Neural cell (in vitro differentiated cells): Measurements from ENCODE around the gene SERPINB10. TPM values are rescaled to one million over a fixed set of nuclear protein-coding genes. Genes with fewer than 3 reads are reported as not detected.

ENCODE experiments used
- H2AFZ ChIP-seq: fragments of 200-600, 300-800 bp; sonication (generic), shearing (Covaris generic); 2 replicates; pipeline ENCODE4 v1.6.0; 2014; ENCODE audit warnings: low read depth, mild to moderate bottlenecking, antibody characterized with exemption, low read length, moderate library complexity
- H3F3A ChIP-seq: fragments of 200-600 bp; shearing (Covaris generic); 2 replicates; pipeline ENCODE4 v1.6.1; 2016; ENCODE audit warnings: mild to moderate bottlenecking, moderate library complexity, mixed read lengths, antibody characterized with exemption, low read length; ENCODE audit not compliant: insufficient read depth, poor library complexity, severe bottlenecking
- H3K27ac ChIP-seq: fragments of 200-600, 300-800 bp; sonication (generic), shearing (Covaris generic); 2 replicates; pipeline ENCODE4 v1.5.1; 2014; ENCODE audit warnings: mild to moderate bottlenecking, low read length, moderate library complexity
- H3K27me3 ChIP-seq: fragments of 300-800, 200-600 bp; sonication (generic), shearing (Covaris generic); 2 replicates; pipeline ENCODE4 v1.6.0; 2014; ENCODE audit warnings: mild to moderate bottlenecking, low read depth, low read length, moderate library complexity; ENCODE audit not compliant: insufficient read depth
- H3K36me3 ChIP-seq: fragments of 300-800, 200-600 bp; sonication (generic), shearing (Covaris generic); 2 replicates; pipeline ENCODE4 v1.5.1; 2014; ENCODE audit warnings: mild to moderate bottlenecking, antibody characterized with exemption, low read length, moderate library complexity; ENCODE audit not compliant: insufficient read depth
- H3K4me2 ChIP-seq: fragments of 300-800, 200-600 bp; sonication (generic), shearing (Covaris generic); 2 replicates; pipeline ENCODE4 v1.6.0; 2014; ENCODE audit warnings: mild to moderate bottlenecking, low read length
- H3K4me3 ChIP-seq: fragments of 300-800, 200-600 bp; sonication (generic), shearing (Covaris generic); 2 replicates; pipeline ENCODE4 v1.5.1; 2014; ENCODE audit warnings: mild to moderate bottlenecking, low read length, moderate library complexity
- H3K79me2 ChIP-seq: fragments of 200-600 bp; shearing (Covaris generic); replicated peaks from 2 replicates; pipeline ENCODE4 v1.6.0; 2014; ENCODE audit warnings: mild to moderate bottlenecking, low read length, moderate library complexity; ENCODE audit not compliant: insufficient read depth
- H3K9ac ChIP-seq: fragments of 300-800, 200-600 bp; sonication (generic), shearing (Covaris generic); 2 replicates; pipeline ENCODE4 v1.6.1; 2016; ENCODE audit warnings: mild to moderate bottlenecking, low read length, mixed read lengths
- H3K9me2 ChIP-seq: fragments of 200-600 bp; shearing (Covaris generic); 2 replicates; pipeline ENCODE4 v1.6.1; 2016; ENCODE audit warnings: mild to moderate bottlenecking, low read length, mixed read lengths; ENCODE audit not compliant: insufficient read depth
- H3K9me3 ChIP-seq: fragments of 200-600, 300-800 bp; sonication (generic), shearing (Covaris generic); 2 replicates; pipeline ENCODE4 v1.6.1; 2016; ENCODE audit warnings: mild to moderate bottlenecking, mixed run types, low read length, moderate library complexity, mixed read lengths
- H4K20me1 ChIP-seq: fragments of 200-600 bp; shearing (Covaris generic); 2 replicates; pipeline ENCODE4 v1.6.1; 2016; ENCODE audit warnings: mild to moderate bottlenecking, mixed run types; ENCODE audit not compliant: insufficient read depth
- CTCF ChIP-seq: fragments of 450-650 bp; IDR thresholded peaks from 2 replicates; pipeline ENCODE4 v1.5.1; 2014; ENCODE audit warnings: antibody characterized with exemption, mild to moderate bottlenecking, moderate library complexity; ENCODE audit not compliant: poor library complexity, severe bottlenecking
- EP300 ChIP-seq: fragments of 450-650 bp; conservative IDR thresholded peaks from 2 replicates; pipeline ENCODE4 v1.6.1; 2014; ENCODE audit warnings: antibody characterized with exemption, mild to moderate bottlenecking, moderate library complexity; ENCODE audit not compliant: poor library complexity, severe bottlenecking
- EZH2 ChIP-seq: fragments of 200-600, 300-800 bp; shearing (Covaris generic), sonication (generic); IDR thresholded peaks from 2 replicates; pipeline ENCODE4 v1.6.1; 2014; ENCODE audit warnings: antibody characterized with exemption, low read length, borderline replicate concordance, mild to moderate bottlenecking; ENCODE audit not compliant: insufficient read depth, poor library complexity, severe bottlenecking
- MXI1 ChIP-seq: fragments of 450-650 bp; conservative IDR thresholded peaks from 2 replicates; pipeline ENCODE4 v1.6.1; 2014; ENCODE audit warnings: antibody characterized with exemption, mild to moderate bottlenecking; ENCODE audit not compliant: poor library complexity, severe bottlenecking
- POLR2AphosphoS5 ChIP-seq: IDR thresholded peaks from 2 replicates; pipeline ENCODE4 v1.6.1; 2012
- RAD21 ChIP-seq: fragments of 450-650 bp; conservative IDR thresholded peaks from 2 replicates; pipeline ENCODE4 v1.6.1; 2014; ENCODE audit warnings: antibody characterized with exemption, mild to moderate bottlenecking, moderate library complexity
- REST ChIP-seq: IDR thresholded peaks from 2 replicates; pipeline ENCODE4 v1.6.1; 2012; ENCODE audit warnings: borderline replicate concordance
- SMC3 ChIP-seq: fragments of 450-650 bp; conservative IDR thresholded peaks from 2 replicates; pipeline ENCODE4 v1.6.1; 2014; ENCODE audit warnings: antibody characterized with exemption, mild to moderate bottlenecking, moderate library complexity; ENCODE audit not compliant: poor library complexity
- TAF1 ChIP-seq: IDR thresholded peaks from 2 replicates; pipeline ENCODE4 v1.6.1; 2012; ENCODE audit warnings: low read depth
- polyA plus RNA-seq: library from polyadenylated mRNA; depleted of rRNA; stranded (reverse); fragments of >200 nt; gene quantifications from 2 replicates; pipeline ENCODE4 v1.2.3, GENCODE V29; 2014

The SERPINB10 gene
- polyA plus RNA-seq, 1 donor from 2014 or later = not detected

DNA sequence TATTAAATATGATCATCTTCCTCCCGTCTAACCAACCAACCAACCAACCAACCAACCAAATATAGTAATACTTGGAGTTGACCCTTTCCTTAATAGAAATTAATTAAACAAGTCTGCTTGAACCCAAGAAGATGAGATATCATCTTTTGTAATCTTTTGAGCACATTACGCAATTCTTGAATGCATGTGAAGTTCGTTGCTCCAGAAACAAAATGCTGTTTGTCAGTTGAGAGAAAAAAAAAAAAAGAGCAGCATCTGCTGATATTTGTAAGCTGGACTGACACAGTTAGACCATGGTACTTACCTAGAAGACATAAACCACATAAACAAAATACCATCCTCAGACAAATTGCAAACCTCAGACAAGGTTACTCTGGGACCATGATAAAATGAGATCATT, 29.4 kb upstream of the SERPINB10 start:
- Histone ChIP-seq H3F3A (no peaks in the 10 kb centered on the region), H3K4me3 (no peak overlapping the region), H2AFZ (no peak overlapping the region), H3K9me3 (no peaks in the 10 kb centered on the region), H4K20me1 (no peaks in the 10 kb centered on the region), H3K4me2 (no peak overlapping the region), H3K27me3 (no peaks in the 10 kb centered on the region), H3K9me2 (no peaks in the 10 kb centered on the region), H3K9ac (no peak overlapping the region), H3K79me2 (no peaks in the 10 kb centered on the region), H3K36me3 (no peaks in the 10 kb centered on the region), H3K27ac (no peak overlapping the region)
- TF ChIP-seq REST (no peak), EP300 (no peak), POLR2AphosphoS5 (no peak), RAD21 (no peak), EZH2 (no peak)

GRCh38 chr18:63878925-63879324, 28.8 kb upstream of the SERPINB10 start:
- H3K9ac ChIP-seq = no peak overlapping the region
- H3K9me3 ChIP-seq = no peaks in the 10 kb centered on the region
- H3K4me2 ChIP-seq = no peak overlapping the region
- H3K79me2 ChIP-seq = no peaks in the 10 kb centered on the region
- no peaks in the 10 kb centered on the region for H3K9me2 ChIP-seq
- H3K27me3 ChIP-seq = no peaks in the 10 kb centered on the region
- no peaks in the 10 kb centered on the region for H3F3A ChIP-seq
- no peaks in the 10 kb centered on the region for H3K36me3 ChIP-seq
- no peak overlapping the region for H2AFZ ChIP-seq
- H4K20me1 ChIP-seq = no peaks in the 10 kb centered on the region
- TF ChIP-seq RAD21 = no peak
- TF ChIP-seq MXI1 = no peak
- TF ChIP-seq EP300 = no peak
- no peak for TF ChIP-seq TAF1
- no peak for TF ChIP-seq EZH2
- no peak for TF ChIP-seq POLR2AphosphoS5
- TF ChIP-seq REST = no peak
- TF ChIP-seq CTCF = no peak
- no peak for TF ChIP-seq SMC3
- no peak overlapping the region for H3K4me3 ChIP-seq
- H3K27ac ChIP-seq = no peak overlapping the region
